ENCODE measurements around the gene ABCA6. TPM values are rescaled to one million over a fixed set of nuclear protein-coding genes. Genes with fewer than 3 reads are reported as not detected.

Gene ABCA6
- total RNA-seq, 3 donors from 2014 or later (not counting 1 experiment from before 2014, with no cell fraction given) = 0.45 to 1.6 (median 0.75) TPM

DNA sequence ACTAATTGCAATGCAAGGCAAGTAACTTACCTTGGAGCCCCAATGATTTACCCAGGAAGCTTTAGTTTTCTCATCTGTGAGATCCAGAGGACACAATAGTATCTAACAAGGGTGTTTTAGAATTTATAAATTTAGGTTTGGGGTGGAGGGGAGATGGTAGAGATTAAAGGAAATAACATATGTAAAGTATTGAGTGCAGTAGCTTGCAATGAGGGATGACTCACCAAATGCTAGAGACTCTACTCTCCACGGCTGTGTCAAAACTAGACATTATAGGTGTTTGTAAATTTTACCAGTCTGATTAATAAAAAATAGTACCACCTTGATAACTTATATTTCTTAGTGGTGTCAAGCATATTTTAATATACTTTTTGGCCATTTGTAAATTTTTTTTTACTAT lies 77.2 kb downstream of the ABCA6 start:
- Mint-ChIP-seq H3K4me3 (no peak overlapping the region), H3K36me3 (no peaks in the 10 kb centered on the region), H3K27ac (peak overlapping the region; percentile 1 to 66), H3K4me1 (peaks cover 42 to 52% of the 10 kb centered on the region in 2 donors), H3K9me3 (no peaks in the 10 kb centered on the region), H3K27me3 (ENCODE audit: low read depth in 2 of 2) (no peaks in the 10 kb centered on the region)
- H3K4me1 ChIP-seq (ENCODE audit: control insufficient read depth, insufficient read depth, low read length) = peaks cover 6% of the 10 kb centered on the region
- H3K27me3 ChIP-seq (ENCODE audit: control insufficient read depth, insufficient read depth, low read length) = no peaks in the 10 kb centered on the region
- H3K4me3 ChIP-seq (ENCODE audit: low read length) = no peak overlapping the region
- no CpG with 5 or more reads among the region's 1 CpG for WGBS (ENCODE audit: insufficient coverage)
- intact Hi-C loops (cut with micrococcal nuclease) = no loop called here
- DNase-seq (no peak), ATAC-seq (peak in 1 of 3 donors; percentile 61)
- no peak overlapping the region for H3K27ac ChIP-seq (ENCODE audit: low read length)
- no peaks in the 10 kb centered on the region for H3K36me3 ChIP-seq (ENCODE audit: control insufficient read depth, insufficient read depth, low read length)
- TF ChIP-seq, protein P1, sequence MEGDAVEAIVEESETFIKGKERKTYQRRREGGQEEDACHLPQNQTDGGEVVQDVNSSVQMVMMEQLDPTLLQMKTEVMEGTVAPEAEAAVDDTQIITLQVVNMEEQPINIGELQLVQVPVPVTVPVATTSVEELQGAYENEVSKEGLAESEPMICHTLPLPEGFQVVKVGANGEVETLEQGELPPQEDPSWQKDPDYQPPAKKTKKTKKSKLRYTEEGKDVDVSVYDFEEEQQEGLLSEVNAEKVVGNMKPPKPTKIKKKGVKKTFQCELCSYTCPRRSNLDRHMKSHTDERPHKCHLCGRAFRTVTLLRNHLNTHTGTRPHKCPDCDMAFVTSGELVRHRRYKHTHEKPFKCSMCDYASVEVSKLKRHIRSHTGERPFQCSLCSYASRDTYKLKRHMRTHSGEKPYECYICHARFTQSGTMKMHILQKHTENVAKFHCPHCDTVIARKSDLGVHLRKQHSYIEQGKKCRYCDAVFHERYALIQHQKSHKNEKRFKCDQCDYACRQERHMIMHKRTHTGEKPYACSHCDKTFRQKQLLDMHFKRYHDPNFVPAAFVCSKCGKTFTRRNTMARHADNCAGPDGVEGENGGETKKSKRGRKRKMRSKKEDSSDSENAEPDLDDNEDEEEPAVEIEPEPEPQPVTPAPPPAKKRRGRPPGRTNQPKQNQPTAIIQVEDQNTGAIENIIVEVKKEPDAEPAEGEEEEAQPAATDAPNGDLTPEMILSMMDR (IDR thresholded peaks at IDR 0.05) = no peak
- no peaks in the 10 kb centered on the region for H3K9me3 ChIP-seq (ENCODE audit: control insufficient read depth, insufficient read depth, low read length)

DNA sequence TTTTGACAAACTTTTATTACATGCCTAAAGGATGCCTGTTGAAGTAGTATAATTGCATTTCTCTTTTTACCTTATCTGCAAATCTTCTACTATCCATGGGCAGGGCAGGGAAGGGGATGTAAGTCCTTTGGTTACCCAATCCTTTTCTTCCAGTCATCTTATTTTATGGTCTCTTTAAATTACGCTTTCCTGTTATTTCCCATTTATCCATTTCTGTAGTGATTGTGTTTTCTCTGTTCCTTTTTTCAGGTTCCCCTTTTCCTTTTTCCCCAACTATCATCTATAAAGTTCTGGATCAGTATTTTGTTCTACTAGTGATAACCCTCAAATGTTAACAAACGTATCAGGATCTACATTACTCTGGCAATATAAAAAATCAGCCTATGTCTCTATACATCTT lies 77.7 kb downstream of the ABCA6 start:
- H3K9me3 Mint-ChIP-seq = no peaks in the 10 kb centered on the region
- Histone ChIP-seq H3K4me1 (ENCODE audit: control insufficient read depth, insufficient read depth, low read length) (peaks cover 8% of the 10 kb centered on the region), H3K27ac (ENCODE audit: low read length) (no peak overlapping the region), H3K9me3 (ENCODE audit: control insufficient read depth, insufficient read depth, low read length) (no peaks in the 10 kb centered on the region), H3K36me3 (ENCODE audit: control insufficient read depth, insufficient read depth, low read length) (no peaks in the 10 kb centered on the region), H3K27me3 (ENCODE audit: control insufficient read depth, insufficient read depth, low read length) (no peaks in the 10 kb centered on the region), H3K4me3 (ENCODE audit: low read length) (no peak overlapping the region)
- H3K4me3 Mint-ChIP-seq = no peak overlapping the region
- TF ChIP-seq, protein P1 (IDR thresholded peaks at IDR 0.05) = no peak
- no peaks in the 10 kb centered on the region for H3K27me3 Mint-ChIP-seq (ENCODE audit: low read depth in 2 of 2)
- ATAC-seq = no peak
- H3K4me1 Mint-ChIP-seq = peaks cover 44 to 54% of the 10 kb centered on the region in 2 donors
- no peaks in the 10 kb centered on the region for H3K36me3 Mint-ChIP-seq
- DNase-seq = no peak
- intact Hi-C loops (cut with micrococcal nuclease) = no loop called here
- 89% methylated on average over 1 of the region's 2 CpGs for WGBS (ENCODE audit: insufficient coverage)
- peak overlapping the region; percentile 1 to 2 for H3K27ac Mint-ChIP-seq

DNA sequence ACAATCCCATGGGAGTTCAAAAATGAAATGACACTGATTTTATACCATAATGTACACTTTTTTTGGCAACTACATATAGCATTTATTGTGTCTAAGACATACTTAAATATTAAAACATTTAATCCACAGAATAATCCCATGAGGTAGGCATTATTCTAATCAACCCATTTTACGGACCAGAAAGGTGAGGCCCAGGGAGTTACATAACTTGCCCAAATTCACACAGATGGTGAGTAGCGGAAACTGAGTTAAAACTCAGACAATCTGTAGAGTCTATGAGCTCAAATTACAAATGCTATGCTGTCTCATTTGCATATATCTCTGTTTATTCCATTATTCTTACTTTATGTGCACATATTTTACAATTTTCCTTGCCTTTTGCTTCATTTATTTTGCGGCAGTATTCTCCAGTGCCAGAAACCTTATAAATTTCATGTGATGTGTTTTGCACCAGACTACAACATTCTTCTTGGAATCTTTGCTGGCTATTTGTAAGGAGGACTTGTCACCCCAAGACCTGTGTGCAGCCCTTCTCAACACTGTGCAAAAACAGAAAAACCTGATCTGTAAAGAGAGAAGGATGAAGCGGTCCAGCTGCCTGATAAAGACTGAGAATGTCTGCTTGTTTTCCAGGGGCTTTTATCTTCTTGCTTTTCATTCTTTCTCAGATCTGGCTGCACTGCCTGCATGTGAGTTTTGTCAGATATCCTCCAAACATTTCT lies 78.7 kb downstream of the ABCA6 start:
- DNase-seq = no peak
- H3K9me3 Mint-ChIP-seq = no peaks in the 10 kb centered on the region
- no peak overlapping the region for H3K4me3 Mint-ChIP-seq
- H3K36me3 Mint-ChIP-seq = no peaks in the 10 kb centered on the region
- Histone ChIP-seq H3K9me3 (ENCODE audit: control insufficient read depth, insufficient read depth, low read length) (no peaks in the 10 kb centered on the region), H3K36me3 (ENCODE audit: control insufficient read depth, insufficient read depth, low read length) (no peaks in the 10 kb centered on the region), H3K27ac (ENCODE audit: low read length) (no peak overlapping the region), H3K4me1 (ENCODE audit: control insufficient read depth, insufficient read depth, low read length) (peaks cover 11% of the 10 kb centered on the region), H3K4me3 (ENCODE audit: low read length) (no peak overlapping the region), H3K27me3 (ENCODE audit: control insufficient read depth, insufficient read depth, low read length) (no peaks in the 10 kb centered on the region)
- 98% methylated on average over 4 of the region's 4 CpGs for WGBS (ENCODE audit: insufficient coverage)
- H3K4me1 Mint-ChIP-seq = peaks cover 38 to 51% of the 10 kb centered on the region in 2 donors
- ATAC-seq = no peak
- intact Hi-C loops (cut with micrococcal nuclease) = no loop called here
- TF ChIP-seq, protein P1 (IDR thresholded peaks at IDR 0.05) = no peak
- H3K27me3 Mint-ChIP-seq (ENCODE audit: low read depth in 2 of 2) = no peaks in the 10 kb centered on the region
- no peak overlapping the region for H3K27ac Mint-ChIP-seq

Measured in natural killer cell (primary cell).